Upper lobe of right lung (tissue), 1 donor: ENCODE results near the gene MRPL9. TPM values are rescaled to one million over a fixed set of nuclear protein-coding genes. Genes with fewer than 3 reads are reported as not detected.

Experiments used
- ATAC-seq: fragments of 200-7000 bp; cut with Tn5 transposase; one replicate; pipeline ENCODE4 v1.9.1; 2020; ENCODE audit warnings: mild to moderate bottlenecking, moderate library complexity
- DNase-seq: peaks from one replicate; pipeline ENCODE4 v3.0.0-alpha.2; 2020
- H3K27ac ChIP-seq: fragments of 200-600 bp; one replicate; pipeline ENCODE4 v1.8.0; 2022
- H3K27me3 ChIP-seq: fragments of 200-600 bp; one replicate; pipeline ENCODE4 v1.8.0; 2022; ENCODE audit warnings: mild to moderate bottlenecking
- H3K36me3 ChIP-seq: fragments of 200-600 bp; one replicate; pipeline ENCODE4 v1.8.0; 2022
- H3K4me1 ChIP-seq: fragments of 200-600 bp; one replicate; pipeline ENCODE4 v1.8.0; 2022
- H3K4me3 ChIP-seq: fragments of 200-600 bp; one replicate; pipeline ENCODE4 v1.8.0; 2022; ENCODE audit warnings: mild to moderate bottlenecking
- H3K9me3 ChIP-seq: fragments of 200-600 bp; one replicate; pipeline ENCODE4 v1.8.0; 2022
- CTCF ChIP-seq: fragments of 200-600 bp; IDR thresholded peaks from one replicate; pipeline ENCODE4 v1.8.0; 2022; ENCODE audit warnings: antibody characterized with exemption
- intact Hi-C: fragments of 100-400 bp; cut with DNase I; formaldehyde crosslinking; loops from one replicate; pipeline ENCODE4 v1.11.0; 2022
- total RNA-seq: library from RNA; stranded (reverse); fragmentation: NEBNext Ultra II Directional; extraction: Animal tissue kit (Norgen Biotek cat#: 25700); gene quantifications from one replicate; pipeline ENCODE4 v1.2.1, GENCODE V29; 2021
- donor health status: DM: no; HTN: yes; CAD: no; lungs with severe emphysema.

Gene MRPL9
- total RNA-seq, 1 donor from 2014 or later: 54.6 TPM

- Histone ChIP-seq H3K36me3 (no peaks in the 10 kb centered on the region), H3K4me1 (no peaks in the 10 kb centered on the region), H3K9me3 (no peaks in the 10 kb centered on the region), H3K27me3 (peaks cover 15% of the 10 kb centered on the region), H3K27ac (no peak overlapping the region), H3K4me3 (no peak overlapping the region)
- ATAC-seq (no peak), DNase-seq (no peak)
- no peak for TF ChIP-seq CTCF
- intact Hi-C loops: no loop called here
These were observed 52.1 kb downstream of the MRPL9 start for GRCh38 chr1:151711044-151711800.

DNA sequence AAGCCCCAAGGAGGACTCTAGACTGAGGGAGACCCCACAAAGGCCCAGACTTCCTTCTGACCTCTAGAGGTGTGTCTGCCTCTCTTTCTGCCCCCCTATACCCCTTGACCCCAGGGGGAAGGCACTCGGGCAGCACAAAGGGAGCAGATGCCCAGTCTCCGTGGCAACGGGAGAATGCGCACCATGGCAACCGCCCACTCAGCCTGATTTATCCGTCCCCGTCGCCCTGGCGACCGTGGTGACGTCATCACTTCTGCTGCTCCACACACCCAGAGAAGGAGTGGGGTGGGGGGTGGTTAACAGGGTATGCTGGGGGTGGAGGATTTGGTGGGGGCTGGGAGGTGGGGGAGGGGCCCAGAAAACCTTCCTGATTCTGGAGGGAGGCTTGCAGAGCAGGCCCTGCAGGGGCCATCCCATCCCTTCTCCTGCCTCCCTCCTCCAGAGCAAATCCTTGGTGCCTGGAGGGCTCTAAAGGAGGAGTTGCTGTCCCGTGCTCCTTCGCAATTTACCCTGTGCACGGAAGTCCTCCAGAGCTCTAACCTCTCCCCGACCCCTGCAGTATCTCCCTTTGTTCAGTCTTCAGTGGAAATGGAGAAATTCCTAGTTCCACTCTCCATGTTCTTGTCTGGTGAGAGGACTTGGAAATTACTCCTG, 53.0 kb downstream of the MRPL9 start:
- Histone ChIP-seq H3K4me3 (no peak overlapping the region), H3K9me3 (no peaks in the 10 kb centered on the region), H3K36me3 (no peaks in the 10 kb centered on the region), H3K4me1 (no peaks in the 10 kb centered on the region), H3K27me3 (peaks cover 10% of the 10 kb centered on the region), H3K27ac (no peak overlapping the region)
- ATAC-seq (no peak), DNase-seq (no peak)
- intact Hi-C loops: no loop called here
- no peak for TF ChIP-seq CTCF

Other genes with a start within 250 kb of the MRPL9 start
- 13.3 TPM for gene TUFT1, start 223.2 kb downstream of the MRPL9 start, total RNA-seq
- gene SNX27, start 151.4 kb downstream of the MRPL9 start, total RNA-seq: 62.1 TPM
- gene CELF3, start 46.7 kb downstream of the MRPL9 start, total RNA-seq: not detected
- not detected for gene RIIAD1, start 42.0 kb downstream of the MRPL9 start, total RNA-seq
- gene TDRKH, start 27.0 kb upstream of the MRPL9 start, total RNA-seq: 12.8 TPM
- 0.29 TPM for gene LINGO4, start 41.9 kb upstream of the MRPL9 start, total RNA-seq
- gene RORC, start 68.3 kb upstream of the MRPL9 start, total RNA-seq: 16.4 TPM
- 0.29 TPM for gene C2CD4D, start 76.3 kb upstream of the MRPL9 start, total RNA-seq
- gene THEM5, start 90.2 kb upstream of the MRPL9 start, total RNA-seq: not detected
- 14.0 TPM for gene THEM4, start 146.0 kb upstream of the MRPL9 start, total RNA-seq
- gene S100A10, start 230.4 kb upstream of the MRPL9 start, total RNA-seq: 643 TPM